Measurements from ENCODE around the gene KCNH1.

- TF ChIP-seq, protein P1, sequence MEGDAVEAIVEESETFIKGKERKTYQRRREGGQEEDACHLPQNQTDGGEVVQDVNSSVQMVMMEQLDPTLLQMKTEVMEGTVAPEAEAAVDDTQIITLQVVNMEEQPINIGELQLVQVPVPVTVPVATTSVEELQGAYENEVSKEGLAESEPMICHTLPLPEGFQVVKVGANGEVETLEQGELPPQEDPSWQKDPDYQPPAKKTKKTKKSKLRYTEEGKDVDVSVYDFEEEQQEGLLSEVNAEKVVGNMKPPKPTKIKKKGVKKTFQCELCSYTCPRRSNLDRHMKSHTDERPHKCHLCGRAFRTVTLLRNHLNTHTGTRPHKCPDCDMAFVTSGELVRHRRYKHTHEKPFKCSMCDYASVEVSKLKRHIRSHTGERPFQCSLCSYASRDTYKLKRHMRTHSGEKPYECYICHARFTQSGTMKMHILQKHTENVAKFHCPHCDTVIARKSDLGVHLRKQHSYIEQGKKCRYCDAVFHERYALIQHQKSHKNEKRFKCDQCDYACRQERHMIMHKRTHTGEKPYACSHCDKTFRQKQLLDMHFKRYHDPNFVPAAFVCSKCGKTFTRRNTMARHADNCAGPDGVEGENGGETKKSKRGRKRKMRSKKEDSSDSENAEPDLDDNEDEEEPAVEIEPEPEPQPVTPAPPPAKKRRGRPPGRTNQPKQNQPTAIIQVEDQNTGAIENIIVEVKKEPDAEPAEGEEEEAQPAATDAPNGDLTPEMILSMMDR (IDR thresholded peaks at IDR 0.05) = no peak
- no peak for TF ChIP-seq POLR2A (IDR thresholded peaks at IDR 0.05)
These were observed 19.5 kb downstream of the KCNH1 start for GRCh38 chr1:211114446-211114845.

Measured in Peyer's patch (tissue), 4 donors.